GM23248 (cell line): Measurements from ENCODE around the gene DCUN1D2. TPM values are rescaled to one million over a fixed set of nuclear protein-coding genes. Genes with fewer than 3 reads are reported as not detected.

Source experiments
- DNase-seq: peaks from one replicate; pipeline ENCODE4 v3.0.0-alpha.2; 2015
- H2AFZ ChIP-seq: fragments of 200-600 bp; sonication (generic); 2 replicates; pipeline ENCODE4 v1.6.1; 2016; ENCODE audit warnings: antibody characterized with exemption
- H3F3A ChIP-seq: fragments of 200-600 bp; sonication (generic); 2 replicates; pipeline ENCODE4 v1.6.1; 2016; ENCODE audit warnings: mild to moderate bottlenecking, antibody characterized with exemption, mixed run types; ENCODE audit not compliant: insufficient read depth
- H3K27ac ChIP-seq: fragments of 200-600 bp; sonication (generic); 2 replicates; pipeline ENCODE4 v1.5.1; 2016; ENCODE audit warnings: mild to moderate bottlenecking
- H3K27me3 ChIP-seq: fragments of 200-600 bp; sonication (generic); replicated peaks from 2 replicates; pipeline ENCODE4 v1.6.1; 2016; ENCODE audit warnings: mild to moderate bottlenecking; ENCODE audit not compliant: insufficient read depth
- H3K36me3 ChIP-seq: fragments of 200-600 bp; sonication (generic); 2 replicates; pipeline ENCODE4 v1.6.1; 2016; ENCODE audit warnings: low read depth, mild to moderate bottlenecking
- H3K4me1 ChIP-seq: fragments of 200-600 bp; sonication (generic); 2 replicates; pipeline ENCODE4 v1.6.1; 2016; ENCODE audit warnings: mild to moderate bottlenecking; ENCODE audit not compliant: insufficient read depth
- H3K4me2 ChIP-seq: fragments of 200-600 bp; sonication (generic); one replicate; pipeline ENCODE4 v1.6.1; 2016; ENCODE audit warnings: mild to moderate bottlenecking; ENCODE audit not compliant: unreplicated experiment
- H3K4me3 ChIP-seq: fragments of 200-600 bp; sonication (generic); 2 replicates; pipeline ENCODE4 v1.5.1; 2016; ENCODE audit warnings: mild to moderate bottlenecking
- H3K79me2 ChIP-seq: fragments of 200-600 bp; sonication (generic); 2 replicates; pipeline ENCODE4 v1.6.1; 2016; ENCODE audit warnings: mild to moderate bottlenecking; ENCODE audit not compliant: insufficient read depth
- H3K9ac ChIP-seq: fragments of 200-600 bp; sonication (generic); 2 replicates; pipeline ENCODE4 v1.6.1; 2016; ENCODE audit warnings: mild to moderate bottlenecking
- H3K9me2 ChIP-seq: fragments of 200-600 bp; sonication (generic); 2 replicates; pipeline ENCODE4 v1.6.1; 2016; ENCODE audit warnings: mixed run types, mild to moderate bottlenecking, moderate library complexity; ENCODE audit not compliant: insufficient read depth
- H3K9me3 ChIP-seq: fragments of 200-600 bp; sonication (generic); one replicate; pipeline ENCODE4 v1.6.1; 2017; ENCODE audit warnings: low read depth
- H4K20me1 ChIP-seq: fragments of 200-600 bp; sonication (generic); 2 replicates; pipeline ENCODE4 v1.6.0; 2016; ENCODE audit not compliant: insufficient read depth
- EZH2 ChIP-seq: fragments of 200-600 bp; sonication (generic); IDR thresholded peaks from 2 replicates; pipeline ENCODE4 v1.6.1; 2018; ENCODE audit warnings: antibody characterized with exemption, mild to moderate bottlenecking; ENCODE audit not compliant: insufficient read depth, poor library complexity, severe bottlenecking
- EZH2phosphoT487 ChIP-seq: fragments of 200-600 bp; sonication (generic); IDR thresholded peaks from 2 replicates; pipeline ENCODE4 v1.6.1; 2018; ENCODE audit warnings: antibody characterized with exemption, moderate library complexity, mild to moderate bottlenecking, low read depth; ENCODE audit not compliant: insufficient read depth
- WGBS, 2 experiments: methylation state at CpG; one replicate each; pipeline ENCODE4 v1.1.6; 2015 to 2017; ENCODE audit warnings: low lambda C conversion rate in 2 of 2, low coverage in 1 of 2; ENCODE audit errors: missing lambda C conversion rate in 2 of 2; 5-methylcytosine and 5-hydroxymethylcytosine counted together
- in situ Hi-C: fragments of 300-500 bp; cut with MboI; formaldehyde crosslinking; loops from 2 replicates; pipeline ENCODE4 v1.15.0; 2020
- polyA plus RNA-seq: library from polyadenylated mRNA; unstranded; fragments of >200 nt; fragmentation: Nextera tagmentation; extraction: Ambion mirVana; gene quantifications from 2 replicates; pipeline ENCODE4 v1.2.1, GENCODE V29; 2016
- total RNA-seq: library from RNA; depleted of rRNA; stranded (reverse); fragments of >200 nt; shearing (Covaris generic); gene quantifications from 2 replicates; pipeline ENCODE4 v1.2.3, GENCODE V29; 2014

The DCUN1D2 gene
- total and polyA plus RNA-seq, 2 experiments from 2014 or later, result 7.2 to 9.9 TPM

DNA sequence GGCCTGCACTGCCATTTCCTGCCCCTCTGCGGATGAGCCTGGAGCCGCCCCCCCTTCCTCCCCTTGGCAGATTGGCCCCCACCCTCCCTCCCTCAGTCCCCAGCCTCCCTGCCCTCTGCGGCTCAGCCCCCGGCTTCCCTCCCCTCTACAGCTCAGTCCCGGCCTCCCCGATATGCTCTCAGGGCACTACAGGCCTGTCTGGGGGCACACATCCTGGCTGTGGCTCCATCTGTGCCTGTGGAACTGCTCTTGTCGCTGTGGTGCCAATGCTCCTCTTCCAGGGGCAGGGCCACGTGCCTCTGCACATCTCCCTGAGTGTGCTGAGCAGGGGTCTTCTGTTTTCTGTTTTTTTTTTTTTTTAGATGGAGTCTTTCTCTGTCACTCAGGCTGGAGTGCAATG is 76.2 kb downstream of the DCUN1D2 start:
- no peak overlapping the region for H3K4me3 ChIP-seq

DNA sequence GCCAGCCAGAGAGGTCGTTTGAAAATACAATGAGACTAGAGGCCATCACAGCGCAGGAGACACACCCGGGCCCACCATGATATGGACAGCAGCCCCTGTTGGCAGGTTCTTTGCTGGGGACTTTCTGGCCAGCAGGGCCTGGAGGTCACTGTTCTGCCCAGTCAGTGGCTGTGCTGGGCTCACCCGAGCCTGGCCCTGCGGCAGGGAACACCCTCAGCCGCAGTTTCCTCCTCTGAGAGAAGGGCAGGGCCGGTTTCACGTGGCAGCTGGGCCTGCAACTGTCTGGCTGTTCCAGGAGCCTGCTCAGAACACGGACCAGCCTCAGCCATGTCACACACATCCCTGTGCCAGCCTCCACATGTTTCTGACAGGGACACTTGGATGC is 76.6 kb downstream of the DCUN1D2 start:
- DNase-seq, result peak; percentile 51
- Histone ChIP-seq H3K9ac (peak overlapping the region; percentile 73), H3K27me3 (no peaks in the 10 kb centered on the region), H3K4me2 (no peak overlapping the region), H3K27ac (no peak overlapping the region; the same call in 1 of the 2 replicates), H3K4me3 (no peak overlapping the region), H3F3A (peaks cover 4% of the 10 kb centered on the region; the same call in 1 of the 2 replicates), H3K9me2 (no peaks in the 10 kb centered on the region), H3K9me3 (no peaks in the 10 kb centered on the region), H4K20me1 (no peaks in the 10 kb centered on the region), H3K79me2 (no peaks in the 10 kb centered on the region), H2AFZ (peak overlapping the region; percentile 77), H3K4me1 (peaks cover 25% of the 10 kb centered on the region), H3K36me3 (no peaks in the 10 kb centered on the region)
- TF ChIP-seq EZH2, result no peak
- TF ChIP-seq EZH2phosphoT487, result no peak
- in situ Hi-C loops, result no loop called here
- WGBS, 2 experiments, result 43 to 49% methylated on average over 9 of the region's 9 CpGs

More for the DNA sequence above, 76.2 kb downstream of the DCUN1D2 start:
- peaks cover 25% of the 10 kb centered on the region for H3K4me1 ChIP-seq
- H3K9me2 ChIP-seq, result no peaks in the 10 kb centered on the region
- 64 to 83% methylated on average over 3 to 8 of the region's 8 CpGs for WGBS, 2 experiments
- in situ Hi-C loops, result no loop called here
- H3F3A ChIP-seq, result peaks cover 4% of the 10 kb centered on the region; the same call in 1 of the 2 replicates
- no peak for DNase-seq
- peak overlapping the region; percentile 77 for H2AFZ ChIP-seq
- H3K27me3 ChIP-seq, result no peaks in the 10 kb centered on the region
- H3K9me3 ChIP-seq, result no peaks in the 10 kb centered on the region
- peak overlapping the region; percentile 73 for H3K9ac ChIP-seq
- no peak overlapping the region for H3K27ac ChIP-seq
- TF ChIP-seq EZH2, result no peak
- no peak for TF ChIP-seq EZH2phosphoT487
- no peak overlapping the region for H3K4me2 ChIP-seq
- H3K36me3 ChIP-seq, result no peaks in the 10 kb centered on the region
- H3K79me2 ChIP-seq, result no peaks in the 10 kb centered on the region
- no peaks in the 10 kb centered on the region for H4K20me1 ChIP-seq

DNA sequence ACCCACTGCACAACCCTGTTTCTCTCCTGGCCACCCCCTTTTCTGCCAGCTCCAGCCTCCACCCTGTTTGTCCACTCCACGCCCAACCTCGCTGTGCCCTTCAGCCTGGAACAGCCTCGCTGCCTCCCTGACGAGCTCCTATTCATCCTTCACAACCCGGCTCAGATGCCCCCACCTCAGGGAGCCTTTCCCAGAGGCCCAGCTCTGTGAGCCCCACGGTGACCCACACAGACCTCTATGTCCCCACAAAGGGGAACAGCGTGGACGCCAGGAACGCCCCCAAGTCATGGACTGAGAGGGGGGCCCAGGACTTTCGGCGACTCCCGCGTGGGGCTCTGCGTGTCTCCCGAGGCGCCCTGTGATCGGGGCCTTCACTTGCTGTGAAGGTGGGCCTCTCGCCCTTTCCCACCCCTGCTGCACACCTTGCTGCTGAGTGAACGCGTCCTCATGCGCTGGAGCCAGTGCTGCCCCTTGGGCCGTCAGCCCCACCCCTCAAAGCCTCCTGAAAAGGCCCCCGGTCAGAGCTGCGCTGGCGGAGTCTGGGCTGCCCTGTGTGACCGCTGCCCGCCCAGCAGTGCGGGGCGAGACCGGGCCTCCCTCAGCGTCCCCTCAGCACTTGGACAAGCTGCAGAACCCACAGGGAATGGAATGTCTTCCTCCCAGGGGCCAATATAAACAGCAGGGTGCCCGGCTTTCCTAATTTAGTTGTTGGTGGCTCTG is 77.2 kb downstream of the DCUN1D2 start:
- peak overlapping the region; percentile 73 for H3K9ac ChIP-seq
- WGBS, 2 experiments, result 90 to 93% methylated on average over 28 to 29 of the region's 32 CpGs
- no peaks in the 10 kb centered on the region for H3K27me3 ChIP-seq
- no peak for TF ChIP-seq EZH2
- TF ChIP-seq EZH2phosphoT487, result no peak
- H4K20me1 ChIP-seq, result no peaks in the 10 kb centered on the region
- in situ Hi-C loops, result no loop called here
- DNase-seq, result no peak
- H3K79me2 ChIP-seq, result no peaks in the 10 kb centered on the region
- H3F3A ChIP-seq, result peaks cover 4% of the 10 kb centered on the region; the same call in 1 of the 2 replicates
- H3K36me3 ChIP-seq, result no peaks in the 10 kb centered on the region
- no peak overlapping the region for H3K4me2 ChIP-seq
- no peaks in the 10 kb centered on the region for H3K9me3 ChIP-seq
- no peak overlapping the region; the same call in 1 of the 2 replicates for H3K27ac ChIP-seq
- H3K9me2 ChIP-seq, result no peaks in the 10 kb centered on the region
- H3K4me3 ChIP-seq, result no peak overlapping the region
- peaks cover 29% of the 10 kb centered on the region for H3K4me1 ChIP-seq
- H2AFZ ChIP-seq, result peak overlapping the region; percentile 77

DNA sequence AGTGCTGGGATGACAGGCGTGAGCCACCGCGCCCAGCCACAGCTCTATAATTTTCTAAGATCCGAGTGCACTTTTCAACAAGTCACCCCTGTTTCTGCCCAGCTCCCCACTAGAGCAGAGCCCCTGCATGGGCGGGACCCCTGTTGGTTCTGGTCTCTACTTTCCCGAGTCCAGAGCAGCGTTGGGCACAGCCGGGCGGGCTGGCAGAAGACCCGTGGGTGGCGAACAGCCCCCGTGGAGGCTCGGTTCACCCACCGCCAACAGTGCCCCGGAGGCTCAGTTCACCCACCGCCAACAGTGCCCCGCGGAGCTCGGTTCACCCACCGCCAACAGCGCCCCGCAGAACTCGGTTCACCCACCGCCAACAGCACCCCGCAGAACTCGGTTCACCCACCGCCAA is 78.1 kb downstream of the DCUN1D2 start:
- H3K9me2 ChIP-seq, result no peaks in the 10 kb centered on the region
- no peak overlapping the region for H3K4me2 ChIP-seq
- H3K79me2 ChIP-seq, result no peaks in the 10 kb centered on the region
- TF ChIP-seq EZH2phosphoT487 (no peak), EZH2 (no peak)
- no peak overlapping the region for H2AFZ ChIP-seq
- peaks cover 33% of the 10 kb centered on the region for H3K4me1 ChIP-seq
- H3K36me3 ChIP-seq, result no peaks in the 10 kb centered on the region
- no peaks in the 10 kb centered on the region for H3K9me3 ChIP-seq
- H3K9ac ChIP-seq, result no peak overlapping the region
- no peak overlapping the region for H3K4me3 ChIP-seq
- no peaks in the 10 kb centered on the region for H4K20me1 ChIP-seq
- in situ Hi-C loops, result no loop called here
- 98% methylated on average over 12 to 27 of the region's 27 CpGs for WGBS, 2 experiments
- H3F3A ChIP-seq, result peaks cover 4% of the 10 kb centered on the region; the same call in 1 of the 2 replicates
- H3K27me3 ChIP-seq, result no peaks in the 10 kb centered on the region
- no peak overlapping the region for H3K27ac ChIP-seq
- no peak for DNase-seq
